HG03135 (cell line): Measurements from ENCODE around the gene KRT73.
"Not testable (repeated sequence)": the region's sequence is repeated elsewhere in the genome, so short reads cannot be mapped to it uniquely, and the experiment has no call there.

Experiments used
- ATAC-seq: cut with Tn5 transposase; IDR thresholded peaks from one replicate; pipeline ENCODE4 v1.9.1; 2021; ENCODE audit warnings: mild to moderate bottlenecking, moderate library complexity; ENCODE audit not compliant: unreplicated experiment

Gene KRT73

GRCh38 chr12:52603314-52603713 is 15.0 kb downstream of the KRT73 start:
- no peak for ATAC-seq

- no peak for ATAC-seq
Observed at GRCh38 chr12:52602552-52602951, 15.8 kb downstream of the KRT73 start.

- no peak for ATAC-seq
Observed at GRCh38 chr12:52601671-52602070, 16.7 kb downstream of the KRT73 start.

GRCh38 chr12:52600941-52601481 is 17.3 kb downstream of the KRT73 start, which contains the start of gene KRT72:
TSS of gene KRT72 (minus strand) at chr12:52601463. CDS start at chr12:52601452, 11 bp downstream.
- ATAC-seq, result no peak

- no peak for ATAC-seq
Observed at GRCh38 chr12:52600475-52600874, 17.9 kb downstream of the KRT73 start.

- ATAC-seq, result no peak
Observed at GRCh38 chr12:52600071-52600470, 18.3 kb downstream of the KRT73 start.

GRCh38 chr12:52598966-52599365 is 19.4 kb downstream of the KRT73 start:
- ATAC-seq, result no peak

- ATAC-seq, result not testable (repeated sequence)
Observed at GRCh38 chr12:52594237-52594636, 24.1 kb downstream of the KRT73 start.

GRCh38 chr12:52591521-52591920 is 26.8 kb downstream of the KRT73 start:
- ATAC-seq, result no peak

GRCh38 chr12:52590021-52590420 is 28.3 kb downstream of the KRT73 start:
- no peak for ATAC-seq

- ATAC-seq, result no peak
Observed at GRCh38 chr12:52587563-52587962, 30.8 kb downstream of the KRT73 start.

- ATAC-seq, result no peak
Observed at GRCh38 chr12:52585946-52586345, 32.4 kb downstream of the KRT73 start.

GRCh38 chr12:52585066-52585465 is 33.3 kb downstream of the KRT73 start:
- ATAC-seq, result no peak

- ATAC-seq, result no peak
Observed at GRCh38 chr12:52584156-52584682, 34.1 kb downstream of the KRT73 start.

- ATAC-seq, result no peak
Observed at GRCh38 chr12:52582971-52583456, 35.3 kb downstream of the KRT73 start.

- no peak for ATAC-seq
Observed at GRCh38 chr12:52582486-52582885, 35.9 kb downstream of the KRT73 start.

- no peak for ATAC-seq
Observed at GRCh38 chr12:52581481-52581880, 36.9 kb downstream of the KRT73 start.

GRCh38 chr12:52581066-52581465 is 37.3 kb downstream of the KRT73 start:
- ATAC-seq, result no peak

- no peak for ATAC-seq
Observed at GRCh38 chr12:52580496-52580895, 37.9 kb downstream of the KRT73 start.

- no peak for ATAC-seq
Observed at GRCh38 chr12:52579468-52580465, 38.6 kb downstream of the KRT73 start.

GRCh38 chr12:52578469-52578868 is 39.9 kb downstream of the KRT73 start:
- ATAC-seq, result no peak

- no peak for ATAC-seq
Observed at GRCh38 chr12:52577316-52577715, 41.0 kb downstream of the KRT73 start.
